Psoas muscle (tissue), 8 donors: ENCODE results near the gene PTPN13. TPM values are rescaled to one million over a fixed set of nuclear protein-coding genes. Genes with fewer than 3 reads are reported as not detected.

Experiments used
- ATAC-seq, 4 donors: fragments of 200-7000 bp; cut with Tn5 transposase; one replicate each; pipeline ENCODE4 v1.9.1; 2020; ENCODE audit warnings: moderate library complexity in 3 of 4, mild to moderate bottlenecking in 2 of 4
- DNase-seq, 2 donors: peaks; one replicate each; pipeline ENCODE4 v3.0.0-alpha.2; 2020
- H3K27ac ChIP-seq: fragments of 200-600 bp; one replicate; pipeline ENCODE4 v1.8.0; 2022
- H3K27me3 ChIP-seq, 3 donors: fragments of 200-600 bp in 1 of 3; one replicate each; pipeline versions ENCODE4 v1.6.1 to v1.8.0; 2013 to 2022; ENCODE audit warnings: low read length in 2 of 3, mild to moderate bottlenecking in 2 of 3, moderate library complexity in 1 of 3; ENCODE audit not compliant: insufficient read depth in 3 of 3
- H3K36me3 ChIP-seq, 2 donors: fragments of 200-600 bp in 1 of 2; one replicate each; pipeline versions ENCODE4 v1.6.1 to v1.8.0; 2013 to 2022; ENCODE audit warnings: low read depth in 1 of 2, mild to moderate bottlenecking in 1 of 2, moderate library complexity in 1 of 2; ENCODE audit not compliant: insufficient read depth in 1 of 2
- H3K4me1 ChIP-seq: fragments of 200-600 bp; one replicate; pipeline ENCODE4 v1.8.0; 2022
- H3K4me3 ChIP-seq: fragments of 200-600 bp; one replicate; pipeline ENCODE4 v1.8.0; 2022; ENCODE audit warnings: mild to moderate bottlenecking
- H3K9me3 ChIP-seq: fragments of 200-600 bp; one replicate; pipeline ENCODE4 v1.8.0; 2022
- CTCF ChIP-seq: fragments of 200-600 bp; IDR thresholded peaks from one replicate; pipeline ENCODE4 v1.8.0; 2022; ENCODE audit warnings: antibody characterized with exemption
- WGBS, 3 donors: extraction: QIAGEN DNeasy Blood & Tissue Kit; methylation state at CpG; one replicate each; pipeline versions ENCODE4 v1.1.6 to v1.1.7; 2013; 5-methylcytosine and 5-hydroxymethylcytosine counted together
- intact Hi-C, 2 donors: fragments of 100-400 bp; cut with DNase I; formaldehyde crosslinking; loops; one replicate each; pipeline versions ENCODE4 v1.11.0 to v1.14.2; 2022
- polyA plus RNA-seq, 3 donors: library from polyadenylated mRNA; stranded (reverse); fragments of 200-250 nt; gene quantifications; one replicate each; pipeline ENCODE4 v1.2.3, GENCODE V29; 2013
- total RNA-seq, 4 donors: library from RNA; stranded (reverse); fragmentation: NEBNext Ultra II Directional in 2 of 4; extraction: Animal tissue kit (Norgen Biotek cat#: 25700) in 2 of 4; gene quantifications; one replicate each; pipeline versions ENCODE4 v1.2.1 to v1.2.4, GENCODE V29; 2021 to 2023
- donor health status: healthy with polysubstance abuse.
- donor health status: DM: no; HTN: no; CAD: no; lungs with moderate emphysema.
- donor health status: Bipolar disorder and iron deficiency.
- donor health status: healthy.
- donor health status: DM: yes; HTN: yes; CAD: no.
- donor health status: DM: no; HTN: no; CAD: no.
- donor health status: DM: no; HTN: no; CAD: no.
- donor health status: DM: yes; HTN: yes; CAD: no.

Gene PTPN13
- total and polyA plus RNA-seq, 7 donors = 0.22 to 2.4 (median 0.89) TPM

- 87 to 98% (median 94%) methylated on average over 1 of the region's 1 CpG for WGBS, 3 donors
Observed at GRCh38 chr4:86670298-86670697, 76.2 kb downstream of the PTPN13 start.

GRCh38 chr4:86670756-86671155, 76.6 kb downstream of the PTPN13 start:
- WGBS, 3 donors = 92 to 93% (median 93%) methylated on average over 2 of the region's 2 CpGs
- Histone ChIP-seq H3K36me3 (no peaks in the 10 kb centered on the region), H3K4me3 (no peak overlapping the region), H3K4me1 (no peaks in the 10 kb centered on the region), H3K9me3 (no peaks in the 10 kb centered on the region), H3K27me3 (no peaks in the 10 kb centered on the region), H3K27ac (no peak overlapping the region)
- intact Hi-C loops = no loop called here
- no peak for TF ChIP-seq CTCF
- ATAC-seq (no peak), DNase-seq (no peak)

More at GRCh38 chr4:86670298-86670697, 76.2 kb downstream of the PTPN13 start:
- Histone ChIP-seq H3K36me3 (no peaks in the 10 kb centered on the region), H3K27ac (no peak overlapping the region), H3K4me1 (no peaks in the 10 kb centered on the region), H3K27me3 (no peaks in the 10 kb centered on the region), H3K9me3 (no peaks in the 10 kb centered on the region), H3K4me3 (no peak overlapping the region)
- ATAC-seq = no peak
- DNase-seq = no peak
- no peak for TF ChIP-seq CTCF
- intact Hi-C loops = no loop called here

- no peak for ATAC-seq
- no peak overlapping the region for H3K4me3 ChIP-seq
- no peaks in the 10 kb centered on the region for H3K9me3 ChIP-seq
- H3K27me3 ChIP-seq = no peaks in the 10 kb centered on the region
- no peak for TF ChIP-seq CTCF
- WGBS, 3 donors = 66 to 75% (median 71%) methylated on average over 1 of the region's 1 CpG
- H3K36me3 ChIP-seq = no peaks in the 10 kb centered on the region
- no peak for DNase-seq
- H3K4me1 ChIP-seq = no peaks in the 10 kb centered on the region
- intact Hi-C loops = no loop called here
- no peak overlapping the region for H3K27ac ChIP-seq
Observed at GRCh38 chr4:86675548-86675947, 81.4 kb downstream of the PTPN13 start.

- intact Hi-C loops = no loop called here
- H3K27me3 ChIP-seq = no peaks in the 10 kb centered on the region
- 88 to 90% (median 88%) methylated on average over 2 of the region's 2 CpGs for WGBS, 3 donors
- DNase-seq (no peak), ATAC-seq (no peak)
- no peaks in the 10 kb centered on the region for H3K36me3 ChIP-seq
- no peak overlapping the region for H3K4me3 ChIP-seq
- no peak overlapping the region for H3K27ac ChIP-seq
- H3K9me3 ChIP-seq = no peaks in the 10 kb centered on the region
- no peak for TF ChIP-seq CTCF
- no peaks in the 10 kb centered on the region for H3K4me1 ChIP-seq
Observed at GRCh38 chr4:86678796-86679195, 84.7 kb downstream of the PTPN13 start.

- H3K4me3 ChIP-seq = no peak overlapping the region
- no peak for ATAC-seq
- no peak for TF ChIP-seq CTCF
- no peaks in the 10 kb centered on the region for H3K27me3 ChIP-seq
- H3K9me3 ChIP-seq = no peaks in the 10 kb centered on the region
- intact Hi-C loops = no loop called here
- H3K36me3 ChIP-seq = no peaks in the 10 kb centered on the region
- WGBS, 3 donors = 93 to 97% (median 95%) methylated on average over 2 of the region's 2 CpGs
- no peaks in the 10 kb centered on the region for H3K4me1 ChIP-seq
- no peak overlapping the region for H3K27ac ChIP-seq
- no peak for DNase-seq
Observed at GRCh38 chr4:86679441-86679840, 85.3 kb downstream of the PTPN13 start.
